GM18517 (cell line): ENCODE data around the gene NOP16.

Source experiments
- ATAC-seq: cut with Tn5 transposase; IDR thresholded peaks from one replicate; pipeline ENCODE4 v1.9.1; 2021; ENCODE audit warnings: mild to moderate bottlenecking, moderate library complexity; ENCODE audit not compliant: unreplicated experiment

NOP16 gene

DNA sequence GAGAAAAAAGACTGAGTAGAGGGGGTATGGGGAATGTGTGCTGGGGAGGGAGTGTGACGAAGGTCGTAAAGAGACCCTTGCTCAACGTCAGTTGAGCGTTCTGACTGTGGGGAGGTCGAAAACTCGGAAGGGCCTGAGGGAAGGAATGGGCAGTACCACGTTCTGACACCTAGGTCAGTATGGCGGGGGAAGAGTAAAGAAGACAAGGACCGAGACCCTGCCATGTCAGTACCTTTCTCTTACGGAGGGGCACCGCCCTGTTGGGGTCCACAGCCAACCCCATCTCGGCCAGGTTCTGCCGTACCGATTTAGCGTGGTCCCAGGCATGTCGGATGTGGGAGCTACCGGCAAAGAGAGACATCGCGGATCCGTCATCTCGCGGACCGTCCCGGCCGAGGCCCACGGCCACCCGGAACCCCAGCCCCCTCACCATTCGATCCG is 375 bp downstream of the NOP16 start:
- no peak for ATAC-seq

DNA sequence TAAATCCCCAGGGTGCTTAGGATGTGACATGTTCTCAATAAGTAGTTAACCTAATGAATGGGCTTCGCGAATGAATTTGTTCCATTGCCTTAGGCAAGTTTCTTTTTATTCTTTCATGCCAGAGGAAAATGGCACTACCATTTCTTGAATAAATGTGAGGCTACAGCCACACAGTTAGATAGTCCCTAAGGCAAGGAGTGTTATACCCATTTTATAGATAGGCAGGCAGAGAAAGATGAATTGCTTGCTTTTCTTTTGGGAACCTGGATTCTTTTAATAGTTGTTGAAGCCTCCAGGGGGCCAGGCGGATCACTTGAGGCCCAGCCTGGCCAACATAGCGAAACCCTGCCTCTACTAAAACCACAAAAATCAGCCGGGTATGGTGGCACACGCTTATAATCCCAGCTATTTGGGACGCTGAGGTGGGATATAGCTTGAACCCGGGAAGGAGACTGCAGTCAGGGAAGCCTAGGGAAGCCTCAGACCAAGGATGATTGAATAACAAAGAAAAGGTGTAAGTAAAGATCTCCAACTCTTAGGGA is 943 bp downstream of the NOP16 start:
- no peak for ATAC-seq

DNA sequence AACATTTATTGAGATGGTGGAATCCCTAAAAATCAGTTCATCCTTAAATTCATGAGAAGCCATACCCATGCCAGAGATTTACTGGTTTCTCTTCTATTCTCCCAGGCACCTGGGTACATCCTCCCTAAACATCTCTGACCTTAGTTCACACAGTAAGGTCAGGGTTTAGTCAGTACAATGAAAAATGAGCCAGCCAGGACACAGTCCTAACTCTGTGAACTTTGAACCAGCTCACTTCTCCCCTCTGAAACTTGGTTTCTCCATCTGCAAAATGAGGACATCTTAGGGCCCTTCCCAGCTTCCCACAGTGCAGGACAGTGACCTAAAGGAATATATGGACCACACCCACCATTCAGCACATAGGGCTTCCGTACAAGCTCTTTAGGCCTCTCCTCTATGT is 1.9 kb downstream of the NOP16 start:
- no peak for ATAC-seq

DNA sequence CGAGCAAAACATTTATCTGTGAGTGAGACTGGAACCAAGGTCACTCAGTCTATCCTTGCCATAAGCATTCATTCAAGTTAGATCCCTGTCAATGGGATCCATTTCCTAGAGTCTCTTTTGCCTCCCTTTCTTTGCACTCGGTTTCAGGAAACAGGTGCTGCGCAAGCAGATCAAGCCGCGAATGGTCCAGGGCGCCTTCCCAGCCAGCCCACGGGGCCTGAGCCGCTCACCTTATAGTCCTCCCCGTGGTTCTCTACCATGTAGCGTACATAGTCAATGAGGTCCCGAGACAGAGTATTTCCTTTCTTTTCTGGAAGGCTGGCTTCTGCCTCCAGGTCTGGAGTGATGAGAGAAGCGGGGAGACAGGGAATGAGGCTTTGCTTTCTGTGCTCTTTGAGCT is 3.4 kb downstream of the NOP16 start:
- no peak for ATAC-seq

DNA sequence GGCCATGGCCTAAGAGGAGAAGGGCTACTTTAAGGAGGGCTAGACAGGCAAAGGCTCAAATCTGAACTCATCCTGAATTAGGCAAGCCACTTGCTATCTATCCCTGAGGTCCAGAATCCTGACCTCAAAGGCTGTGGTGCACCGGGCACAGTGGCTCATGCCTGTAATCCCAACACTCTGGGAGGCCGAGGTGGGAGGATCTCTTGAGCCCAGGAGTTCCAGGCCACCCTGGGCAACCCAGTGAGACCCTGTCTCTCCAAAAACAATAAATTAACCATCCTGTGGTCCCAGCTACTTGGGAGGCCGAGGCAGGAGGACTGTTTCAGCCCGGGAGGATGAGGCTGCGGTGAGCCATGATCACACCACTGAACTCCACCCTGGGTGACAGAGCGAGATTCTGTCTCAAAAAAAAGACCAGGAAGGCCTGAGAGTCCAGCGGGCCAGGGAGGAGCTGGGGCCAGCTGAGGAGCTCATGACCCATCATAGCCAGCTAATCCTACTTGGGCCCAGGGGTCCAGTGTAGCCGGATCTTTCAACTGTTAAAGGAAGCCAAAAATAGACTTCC is 4.0 kb downstream of the NOP16 start:
- no peak for ATAC-seq

DNA sequence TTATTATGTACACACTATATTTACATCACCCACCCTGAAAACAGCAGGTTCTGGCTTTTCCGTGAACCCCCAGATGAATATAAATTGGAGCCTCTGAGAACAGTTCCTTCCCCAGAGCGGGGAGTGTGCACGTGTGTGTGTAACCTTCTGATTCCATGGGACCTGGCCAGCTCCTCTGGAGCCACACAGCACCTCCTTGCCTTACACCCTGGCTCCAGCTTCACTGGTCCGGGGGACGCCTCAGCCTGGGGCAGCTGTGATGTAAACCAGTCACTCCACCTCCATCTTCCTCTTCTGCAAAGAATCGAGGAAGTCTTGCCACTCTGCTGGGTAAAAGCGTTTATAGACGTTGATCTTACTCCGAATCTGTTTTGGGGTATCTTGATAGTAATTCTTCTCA is 4.4 kb downstream of the NOP16 start:
- no peak for ATAC-seq

DNA sequence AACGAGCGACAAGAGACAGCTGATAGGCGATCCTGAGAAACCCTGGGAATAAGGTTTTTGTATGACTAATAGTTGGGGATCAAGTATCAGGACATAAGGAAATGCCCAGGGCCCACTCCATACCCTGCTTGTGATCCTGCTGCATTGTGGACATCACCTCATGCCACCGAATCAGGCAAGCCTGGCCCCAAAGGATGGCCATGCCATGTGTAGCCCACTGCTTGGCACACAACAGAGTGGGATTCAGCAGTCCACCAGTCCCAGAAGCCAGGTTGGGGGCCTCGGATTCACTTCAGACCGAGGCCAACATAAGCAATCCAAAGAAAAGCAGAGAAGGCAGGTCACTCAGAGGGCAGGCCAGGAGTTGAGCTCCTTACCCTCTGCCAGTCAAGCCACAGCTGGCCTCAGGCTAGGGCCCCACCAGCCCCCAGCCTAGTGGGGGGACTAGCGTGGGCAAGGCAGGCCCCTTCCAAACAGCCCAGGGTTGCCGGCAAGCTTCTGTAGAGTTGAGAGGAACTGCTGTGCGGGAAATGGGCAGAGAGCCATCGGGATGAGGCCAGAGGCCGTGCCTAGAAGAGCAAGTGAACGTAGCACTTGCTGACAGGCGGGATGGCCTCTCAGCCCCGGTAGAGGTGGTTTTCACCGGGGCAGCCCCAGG is 5.0 kb downstream of the NOP16 start:
- no peak for ATAC-seq

DNA sequence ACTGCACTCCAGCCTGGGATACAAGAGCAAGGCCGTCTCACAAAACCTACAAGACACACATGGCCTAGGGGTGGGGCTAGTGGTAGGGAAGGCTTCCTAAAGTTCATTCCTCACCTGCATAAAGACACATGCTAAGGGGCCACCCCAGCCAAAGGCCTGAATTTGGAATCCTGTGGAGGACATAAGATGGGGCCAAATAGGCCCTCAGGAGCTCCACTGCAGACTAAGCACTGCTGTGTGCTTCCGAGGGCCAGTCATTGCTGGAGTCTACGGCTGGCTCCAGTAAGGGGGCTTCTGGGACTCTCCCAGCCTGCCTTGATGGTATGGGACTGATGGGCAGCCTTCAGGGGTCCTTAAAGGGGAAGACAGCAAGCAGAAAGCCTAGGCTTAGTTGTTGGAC is 5.7 kb downstream of the NOP16 start:
- no peak for ATAC-seq

DNA sequence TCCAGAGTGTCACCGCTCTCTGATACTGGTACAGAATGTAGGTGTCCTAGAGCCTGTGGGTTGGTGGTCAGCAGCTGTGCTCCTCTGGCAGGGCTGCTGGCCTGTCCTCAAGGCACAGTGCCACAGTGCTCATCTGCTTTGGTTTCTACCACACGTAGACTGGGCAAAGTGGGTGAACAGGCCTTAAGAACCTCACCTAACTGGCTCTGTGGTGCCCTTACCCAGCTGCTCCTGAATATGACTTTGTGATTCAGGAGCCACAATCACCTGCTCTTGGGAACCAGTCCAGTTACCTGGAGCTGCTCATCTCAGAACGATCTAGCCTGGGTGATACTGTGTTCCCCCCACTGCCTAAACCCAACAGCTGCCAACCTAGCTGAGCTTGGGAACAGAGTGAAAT is 6.4 kb downstream of the NOP16 start:
- ATAC-seq, result no peak

DNA sequence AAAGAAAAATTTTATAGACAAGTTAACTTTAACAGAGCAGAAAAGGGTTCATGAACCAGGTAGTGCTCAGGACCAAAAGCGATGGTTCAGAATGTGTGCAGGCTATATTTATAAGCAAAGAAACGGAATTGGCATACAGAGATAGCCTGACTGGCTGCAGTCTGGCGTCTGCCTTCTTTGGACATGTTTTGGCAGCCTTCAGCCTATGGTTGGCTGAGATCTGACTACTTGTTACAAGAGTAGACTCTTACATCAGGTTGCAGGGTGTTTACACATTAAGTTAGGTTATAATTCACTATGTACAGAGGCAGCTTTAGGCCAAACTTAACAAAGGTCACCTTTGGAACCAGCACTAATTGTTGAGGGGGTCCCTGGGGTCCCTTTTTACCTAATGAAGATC is 7.0 kb downstream of the NOP16 start:
- no peak for ATAC-seq

DNA sequence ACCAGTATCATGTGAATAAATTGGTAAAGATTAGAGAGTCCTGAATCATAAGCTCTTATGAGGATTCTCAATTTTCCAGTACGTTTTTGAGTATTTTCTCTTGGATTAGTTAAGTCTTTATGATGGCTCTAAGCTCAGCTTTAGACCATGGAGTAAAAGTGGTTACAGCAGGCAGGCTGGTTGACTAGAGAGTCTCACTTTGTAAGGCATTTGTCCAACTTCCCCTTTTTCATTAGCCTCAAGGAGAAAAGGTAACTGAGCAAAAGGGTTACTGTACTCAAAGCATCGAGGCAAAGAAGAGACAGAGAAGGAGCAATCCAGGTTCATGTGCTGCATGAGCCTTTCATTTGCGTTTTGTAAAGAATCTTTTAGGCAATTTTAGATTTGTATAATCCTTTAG is 8.5 kb downstream of the NOP16 start:
- ATAC-seq, result no peak

DNA sequence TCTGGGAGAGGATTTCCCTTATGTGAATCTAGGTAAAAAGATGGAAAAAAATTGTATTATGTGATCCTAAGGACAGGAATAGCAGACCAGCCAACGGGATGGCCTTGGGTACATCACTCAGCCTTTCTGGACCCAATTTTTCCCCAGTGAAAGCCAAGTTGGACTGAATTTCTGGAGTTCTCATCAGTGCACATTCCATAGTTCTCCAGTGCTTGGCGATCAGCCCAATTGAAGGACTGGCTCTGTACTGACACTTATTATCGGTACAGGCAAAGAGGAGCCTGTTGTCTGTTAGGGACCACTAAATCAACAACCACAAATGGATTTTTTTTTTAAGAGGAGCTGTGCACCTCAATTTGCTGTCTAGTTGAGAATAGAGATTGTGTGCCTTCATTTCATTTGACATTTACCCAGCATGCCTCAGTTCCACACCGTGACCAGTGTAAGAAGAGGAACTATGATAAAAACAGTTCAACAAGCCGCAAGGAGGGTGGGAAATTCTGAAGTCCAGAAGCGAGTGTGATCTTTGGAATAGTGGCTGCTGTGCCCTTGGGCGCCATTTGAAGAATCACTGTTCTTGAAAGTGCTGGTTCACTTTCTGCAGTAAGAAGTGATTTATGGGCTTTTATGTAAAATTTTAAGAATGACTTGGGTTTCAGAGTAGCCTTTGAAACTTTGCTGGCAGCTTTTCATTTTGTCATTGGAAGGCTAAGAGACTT is 15.1 kb downstream of the NOP16 start:
- ATAC-seq, result no peak

DNA sequence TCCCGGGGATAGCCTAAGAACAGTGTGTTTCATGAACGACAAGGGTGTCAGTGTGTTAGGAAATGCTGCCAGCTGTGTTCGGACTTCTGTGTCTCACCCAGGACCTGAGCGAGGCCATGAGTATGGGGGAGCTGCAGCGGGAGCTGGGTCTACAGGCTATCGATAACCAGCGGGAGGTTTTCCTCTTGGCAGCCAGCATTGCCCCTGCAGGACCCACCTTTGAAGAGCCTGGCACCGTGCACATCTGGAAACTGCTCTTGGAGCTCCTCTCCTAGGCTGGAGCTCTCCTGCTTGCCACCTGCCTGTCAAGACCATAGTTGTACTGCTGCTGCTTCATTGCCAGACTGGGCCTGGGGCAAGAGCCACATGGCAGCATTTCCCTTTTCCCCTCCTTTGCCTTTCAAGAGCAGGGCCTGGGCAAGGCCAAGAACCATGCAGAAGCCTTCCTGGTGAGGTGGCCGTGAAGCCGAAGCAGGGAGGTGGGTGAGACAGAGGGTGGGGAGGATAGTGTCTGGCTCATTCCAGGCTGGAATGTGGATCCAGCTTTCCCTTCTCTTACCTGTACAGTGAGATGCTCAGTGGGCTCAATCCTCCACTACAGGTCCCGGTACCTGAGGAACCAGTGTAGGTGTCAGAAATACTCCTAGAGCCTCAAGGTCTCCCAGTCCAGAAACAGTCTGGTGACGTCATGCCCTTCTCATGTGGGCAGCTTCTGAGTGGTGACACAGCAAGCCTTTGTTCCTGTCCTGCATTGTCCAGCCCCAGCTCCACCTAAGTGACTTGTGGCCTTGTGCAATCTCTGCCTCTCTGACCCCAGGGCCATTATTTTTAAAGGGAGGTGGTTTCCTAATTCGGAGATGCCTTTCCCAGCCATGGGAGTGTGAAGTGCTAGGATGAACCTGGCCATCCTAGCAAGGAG is 16.5 kb downstream of the NOP16 start:
- ATAC-seq, result no peak

DNA sequence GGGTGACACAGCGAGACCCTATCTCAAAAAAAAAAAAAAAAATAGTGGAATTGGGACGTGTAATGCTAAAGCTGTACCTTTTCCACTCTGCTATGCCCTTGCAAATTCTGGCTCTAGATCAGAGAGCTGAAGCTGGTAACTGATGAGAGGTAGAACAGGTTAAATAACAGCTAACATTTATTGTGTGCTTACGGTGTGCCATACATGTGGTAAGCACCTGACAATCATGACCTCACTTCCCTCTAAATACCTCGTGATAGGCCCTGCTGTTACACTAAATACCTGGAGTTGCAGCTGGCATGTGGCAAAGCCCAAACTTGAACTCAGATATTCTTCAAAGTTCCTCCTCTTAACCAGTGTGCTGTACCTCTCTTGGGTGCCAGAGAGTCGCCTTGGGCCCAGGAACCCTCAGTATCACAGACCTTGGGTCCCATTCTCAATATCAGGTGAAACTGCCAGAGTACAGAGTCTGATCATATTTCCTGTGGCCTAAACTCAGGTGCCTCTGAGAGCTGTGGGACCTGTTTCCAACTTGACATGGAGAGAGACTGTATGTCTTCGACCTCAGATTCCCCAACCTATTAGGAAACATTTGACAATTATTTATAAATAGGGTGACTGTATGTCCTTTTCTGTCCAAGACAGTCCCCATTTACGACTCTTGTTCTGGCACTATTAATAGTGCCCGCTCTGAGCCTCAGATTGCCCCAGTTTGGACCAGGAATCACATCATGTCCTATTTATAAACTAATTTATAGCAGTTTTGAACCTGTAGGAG is 18.3 kb downstream of the NOP16 start:
- ATAC-seq, result no peak

DNA sequence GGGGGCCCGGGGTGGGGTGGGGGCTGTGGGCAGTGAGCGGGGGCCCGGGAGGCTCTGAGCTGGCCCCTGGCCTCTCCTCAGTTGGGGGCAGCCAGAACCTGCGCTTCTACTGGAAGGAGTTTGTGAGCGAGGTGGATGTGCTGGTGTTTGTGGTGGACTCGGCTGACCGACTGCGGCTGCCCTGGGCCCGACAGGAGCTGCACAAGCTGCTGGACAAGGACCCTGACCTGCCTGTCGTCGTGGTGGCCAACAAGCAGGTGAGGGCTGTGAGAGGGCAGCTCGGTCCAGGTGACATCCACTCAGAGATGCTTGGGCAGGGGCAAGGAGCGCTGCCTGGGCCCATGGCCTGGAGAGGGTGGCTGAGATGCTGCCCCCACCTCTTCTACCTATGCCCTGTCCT is 19.7 kb downstream of the NOP16 start:
- no peak for ATAC-seq

DNA sequence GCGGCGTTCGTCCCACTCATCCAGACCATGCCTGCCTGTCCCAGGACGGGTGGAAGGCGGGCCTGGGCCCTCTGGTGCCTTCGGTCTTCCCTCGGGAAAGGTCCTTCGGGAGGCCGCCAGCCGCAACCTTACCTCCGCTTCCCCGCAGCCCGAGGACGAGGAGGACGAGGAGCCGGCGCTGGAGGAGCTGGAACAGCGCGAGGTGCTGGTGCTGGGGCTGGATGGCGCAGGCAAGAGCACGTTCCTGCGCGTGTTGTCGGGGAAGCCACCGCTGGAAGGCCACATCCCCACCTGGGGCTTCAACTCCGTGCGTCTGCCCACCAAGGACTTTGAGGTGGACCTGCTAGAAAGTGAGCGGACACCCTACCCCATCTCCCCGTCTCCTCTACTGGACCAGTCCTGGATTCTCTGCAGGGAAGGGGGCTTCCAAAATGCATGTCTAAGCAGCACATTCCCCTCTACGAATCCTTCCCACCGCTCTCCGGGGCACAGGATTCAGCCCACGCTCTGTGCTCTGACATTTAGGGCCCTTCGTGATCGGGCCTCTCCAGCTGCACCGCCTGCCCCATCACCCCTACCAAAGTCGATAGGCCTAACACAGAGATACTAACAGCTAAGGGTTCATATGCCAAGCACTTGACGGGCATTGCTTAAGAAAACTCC is 22.0 kb downstream of the NOP16 start:
- no peak for ATAC-seq

DNA sequence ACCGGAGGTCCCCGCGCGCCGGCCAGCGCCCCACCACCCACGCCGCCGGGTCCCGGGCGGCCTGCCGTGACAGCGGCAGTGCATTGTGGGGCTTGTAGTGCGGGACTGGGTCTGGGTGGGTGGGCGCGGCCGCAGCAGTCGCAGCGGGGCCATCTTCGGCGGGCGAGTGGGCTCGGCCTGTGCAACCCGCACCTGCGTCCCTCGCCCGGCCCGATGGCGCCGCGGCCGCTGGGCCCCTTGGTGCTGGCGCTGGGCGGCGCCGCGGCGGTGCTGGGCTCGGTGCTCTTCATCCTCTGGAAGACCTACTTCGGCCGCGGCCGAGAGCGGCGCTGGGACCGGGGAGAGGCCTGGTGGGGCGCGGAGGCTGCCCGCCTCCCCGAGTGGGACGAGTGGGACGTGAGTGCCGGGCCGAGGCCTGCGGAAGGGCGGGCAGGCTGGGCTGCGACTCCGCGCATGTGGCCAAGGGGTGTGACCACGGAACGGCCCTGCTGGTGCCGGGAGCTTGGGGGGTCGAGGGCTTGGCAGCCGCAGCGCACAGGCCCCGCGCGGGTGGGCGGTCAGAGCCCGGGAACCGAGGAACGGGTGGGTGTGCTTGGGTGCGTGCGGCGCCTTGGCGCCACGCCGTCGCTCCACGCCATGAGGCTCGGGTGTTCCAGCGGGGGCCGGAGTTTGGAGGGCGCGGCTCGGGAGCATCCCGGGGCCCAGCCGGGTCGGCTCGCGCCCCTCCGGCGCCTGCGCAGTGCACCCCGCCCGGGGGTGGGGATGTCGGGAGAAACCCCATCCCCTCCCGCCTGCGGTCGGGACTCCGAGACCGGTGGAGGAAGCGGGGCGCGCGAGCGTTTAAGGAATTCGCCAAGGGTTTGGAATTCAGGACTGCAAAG is 22.8 kb downstream of the NOP16 start, which contains the start of gene ARL10:
ARL10 (plus strand) TSS at position 137 of the 881 bp plus-strand sequence; CDS start at position 214, 77 bp downstream.
- no peak for ATAC-seq

DNA sequence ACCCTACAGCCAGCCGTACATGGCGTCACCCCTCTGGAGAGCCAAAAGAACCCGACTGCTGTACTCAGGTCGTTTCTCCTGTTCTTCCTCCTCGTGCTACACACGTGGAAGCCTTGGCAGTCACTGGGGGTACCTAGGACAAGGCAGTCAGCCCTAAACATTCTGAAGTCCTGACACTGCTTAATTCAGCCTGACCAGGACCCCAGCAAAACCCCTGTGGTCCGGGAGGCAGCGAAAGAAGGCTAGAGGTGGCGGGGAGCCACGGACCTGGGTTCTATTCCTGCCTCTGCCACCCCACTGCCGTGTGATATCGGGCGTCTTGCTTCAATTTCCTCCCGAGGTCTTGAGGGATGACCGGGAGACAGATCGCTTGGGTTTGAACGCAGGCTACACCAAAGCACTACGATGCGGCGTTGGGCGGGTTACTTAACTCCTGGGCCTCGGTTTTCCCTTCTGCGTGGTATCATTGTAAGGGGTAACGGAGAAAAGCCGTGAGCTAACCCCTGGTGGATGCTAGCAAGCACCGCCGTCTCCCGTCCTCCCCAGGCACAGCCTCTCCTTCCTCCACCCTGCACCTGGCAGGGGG is 23.5 kb downstream of the NOP16 start:
- no peak for ATAC-seq

DNA sequence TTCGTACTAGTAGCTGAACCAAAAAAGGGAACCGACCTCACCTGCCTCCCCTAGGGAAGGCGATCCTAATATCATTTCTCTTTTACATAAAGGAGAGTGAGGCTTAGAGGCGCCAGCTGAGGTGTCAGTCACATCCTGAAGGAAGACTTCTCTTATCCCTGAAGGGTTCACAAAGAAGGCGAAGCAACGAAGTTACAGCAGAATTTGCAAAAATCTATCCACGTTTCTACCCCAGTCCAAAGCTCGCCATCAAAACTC is 26.2 kb downstream of the NOP16 start:
- peak; percentile 7 for ATAC-seq
